B cell (primary cell): Measurements from ENCODE around the gene PM20D2.

Experiments
- CTCF ChIP-seq: fragments of 200-600 bp; IDR thresholded peaks from one replicate; pipeline ENCODE4 v1.8.0; 2022; ENCODE audit warnings: antibody characterized with exemption, mild to moderate bottlenecking
- EZH2 ChIP-seq: IDR thresholded peaks from 2 replicates; pipeline ENCODE4 v1.6.1; 2012; ENCODE audit warnings: borderline replicate concordance, low read depth, mild to moderate bottlenecking, moderate library complexity, low read length; ENCODE audit not compliant: insufficient read depth, poor library complexity, severe bottlenecking

GRCh38 chr6:89145091-89145955 is 532 bp upstream of the PM20D2 start:
- TF ChIP-seq CTCF (no peak), EZH2 (no peak)
